ENCODE results near the gene ASPHD2.

ASPHD2 gene

GRCh38 chr22:26460202-26460601 is 31.1 kb downstream of the ASPHD2 start:
- peaks cover 50 to 95% (median 85%) of the 10 kb centered on the region in 3 donors for H3K36me3 ChIP-seq
- no peak for TF ChIP-seq CTCF (IDR thresholded peaks at IDR 0.05)

GRCh38 chr22:26461188-26461810 is 32.2 kb downstream of the ASPHD2 start:
- intact Hi-C loops (cut with DNase I; ENCODE audit: low total_unique reads), result no loop called here
- H3K27ac ChIP-seq, result no peak overlapping the region

More at GRCh38 chr22:26460202-26460601, 31.1 kb downstream of the ASPHD2 start:
- DNase-seq, result peak in 1 of 2 donors; percentile 5
- Histone ChIP-seq H3K9me3 (no peaks in the 10 kb centered on the region), H3K4me1 (no peaks in the 10 kb centered on the region), H3K27ac (no peak overlapping the region), H3K27me3 (no peaks in the 10 kb centered on the region), H3K4me3 (no peak overlapping the region)
- intact Hi-C loops (cut with DNase I; ENCODE audit: low total_unique reads), result no loop called here

DNA sequence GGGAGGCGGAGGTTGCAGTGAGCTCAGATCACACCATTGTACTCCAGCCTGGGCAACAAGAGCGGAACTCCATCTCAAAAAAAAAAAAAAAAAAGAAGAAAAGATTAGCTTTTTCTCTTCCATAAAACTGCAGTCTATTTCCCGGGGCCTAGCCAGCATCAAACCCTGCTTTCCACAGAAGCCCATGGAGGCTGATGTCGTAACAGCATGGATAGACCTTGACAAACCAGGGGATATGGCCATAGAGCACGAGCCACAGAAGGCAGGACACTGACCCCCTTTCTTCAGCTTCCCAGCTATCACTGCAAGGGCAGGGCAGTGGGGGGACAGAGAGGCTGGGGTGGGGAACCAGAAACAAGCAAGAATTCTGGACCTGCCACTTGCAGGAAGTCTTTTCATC is 33.0 kb downstream of the ASPHD2 start:
- no peak for TF ChIP-seq CTCF (IDR thresholded peaks at IDR 0.05)
- Histone ChIP-seq H3K36me3 (peaks cover 68 to 98% (median 86%) of the 10 kb centered on the region in 3 donors), H3K27ac (no peak overlapping the region), H3K27me3 (no peaks in the 10 kb centered on the region), H3K4me3 (no peak overlapping the region), H3K9me3 (no peaks in the 10 kb centered on the region), H3K4me1 (no peaks in the 10 kb centered on the region)
- DNase-seq, result peak in 1 of 2 donors; percentile 32
- intact Hi-C loops (cut with DNase I; ENCODE audit: low total_unique reads), result no loop called here

More at GRCh38 chr22:26461188-26461810, 32.2 kb downstream of the ASPHD2 start:
- Histone ChIP-seq H3K4me1 (no peaks in the 10 kb centered on the region), H3K9me3 (no peaks in the 10 kb centered on the region), H3K27me3 (no peaks in the 10 kb centered on the region), H3K4me3 (no peak overlapping the region), H3K36me3 (peaks cover 61 to 97% (median 87%) of the 10 kb centered on the region in 3 donors)
- peak; percentile 52 to 59 for TF ChIP-seq CTCF (IDR thresholded peaks at IDR 0.05)
- DNase-seq, result peak; percentile 44 to 65

DNA sequence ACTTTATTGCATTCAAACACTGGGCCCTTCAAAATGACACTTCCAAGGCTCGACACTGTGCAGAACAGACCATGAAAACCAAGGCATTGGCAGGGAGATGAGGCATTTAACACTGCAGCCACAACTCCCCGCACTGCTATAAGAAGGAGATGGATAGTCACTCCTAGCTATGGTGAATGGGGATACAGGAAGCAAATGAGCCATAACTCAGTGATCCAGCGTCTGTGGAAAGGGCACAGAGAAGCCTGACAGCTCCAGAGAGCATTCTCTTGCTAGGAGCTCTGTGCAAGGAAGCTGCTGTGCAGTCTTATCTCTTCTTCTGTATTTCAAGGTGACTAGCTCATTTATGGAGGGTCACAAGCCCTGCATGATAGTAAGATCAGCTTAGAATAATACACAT is 33.6 kb downstream of the ASPHD2 start:
- Histone ChIP-seq H3K4me1 (no peaks in the 10 kb centered on the region), H3K4me3 (no peak overlapping the region), H3K27ac (no peak overlapping the region), H3K36me3 (peaks cover 69 to 98% (median 83%) of the 10 kb centered on the region in 3 donors), H3K27me3 (no peaks in the 10 kb centered on the region), H3K9me3 (no peaks in the 10 kb centered on the region)
- DNase-seq, result peak in 1 of 2 donors; percentile 31
- intact Hi-C loops (cut with DNase I; ENCODE audit: low total_unique reads), result no loop called here
- no peak for TF ChIP-seq CTCF (IDR thresholded peaks at IDR 0.05)

GRCh38 chr22:26463101-26463661 is 34.1 kb downstream of the ASPHD2 start:
- intact Hi-C loops (cut with DNase I; ENCODE audit: low total_unique reads), result no loop called here
- no peak overlapping the region for H3K27ac ChIP-seq
- no peaks in the 10 kb centered on the region for H3K27me3 ChIP-seq

More at GRCh38 chr22:26463101-26463661, 34.1 kb downstream of the ASPHD2 start:
- TF ChIP-seq CTCF (IDR thresholded peaks at IDR 0.05), result no peak
- H3K9me3 ChIP-seq, result no peaks in the 10 kb centered on the region
- H3K4me1 ChIP-seq, result no peaks in the 10 kb centered on the region
- no peak overlapping the region for H3K4me3 ChIP-seq
- peaks cover 69 to 98% (median 83%) of the 10 kb centered on the region in 3 donors for H3K36me3 ChIP-seq
- DNase-seq, result peak in 1 of 2 donors; percentile 46
